Cardiac fibroblast (primary cell): Measurements from ENCODE around the gene ITPRIP.

Experiments
- DNase-seq, 2 donors: peaks; one replicate each; pipeline versions ENCODE4 v3.0.0 to v3.0.0-alpha.2; 2010; ENCODE audit warnings: low read depth in 2 of 2
- H3K4me3 ChIP-seq, 2 donors: replicated peaks in 1 of 2; 1 replicate in 1 of 2; 2 replicates in 1 of 2; pipeline ENCODE4 v1.5.1; 2011; ENCODE audit warnings: low read depth in 2 of 2, low read length in 2 of 2, mild to moderate bottlenecking in 2 of 2, moderate library complexity in 1 of 2
- CTCF ChIP-seq: IDR thresholded peaks from one replicate; pipeline ENCODE4 v1.5.1; 2011; ENCODE audit warnings: low read depth, mild to moderate bottlenecking, low read length, inconsistent platforms

The ITPRIP gene

GRCh38 chr10:104296687-104297436 is 41.4 kb downstream of the ITPRIP start:
- no peak for TF ChIP-seq CTCF
- H3K4me3 ChIP-seq: no peak overlapping the region
- no peak for DNase-seq

GRCh38 chr10:104293781-104294321 is 44.4 kb downstream of the ITPRIP start:
- TF ChIP-seq CTCF: no peak
- no peak overlapping the region for H3K4me3 ChIP-seq
- peak; percentile 19 to 38 for DNase-seq

- H3K4me3 ChIP-seq: no peak overlapping the region
- DNase-seq: peak; percentile 73 to 84
- no peak for TF ChIP-seq CTCF
Measured at GRCh38 chr10:104293011-104293410, 45.3 kb downstream of the ITPRIP start.

GRCh38 chr10:104291439-104291951 is 46.8 kb downstream of the ITPRIP start:
- DNase-seq: peak; percentile 92 to 94
- TF ChIP-seq CTCF: peak; percentile 100
- H3K4me3 ChIP-seq: no peak overlapping the region

GRCh38 chr10:104288355-104288754 is 49.9 kb downstream of the ITPRIP start:
- peak in 1 of 2 donors; percentile 60 for DNase-seq
- H3K4me3 ChIP-seq: no peak overlapping the region
- TF ChIP-seq CTCF: no peak

- no peak overlapping the region for H3K4me3 ChIP-seq
- TF ChIP-seq CTCF: no peak
- DNase-seq: no peak
Measured at GRCh38 chr10:104286939-104287338, 51.3 kb downstream of the ITPRIP start.
